HCT116 (cell line): ENCODE results near the gene CNTN5. TPM values are rescaled to one million over a fixed set of nuclear protein-coding genes. Genes with fewer than 3 reads are reported as not detected.

Experiments
- ATAC-seq: fragments of 200-7000 bp; cut with Tn5 transposase; 2 replicates; pipeline ENCODE4 v1.9.1; 2020; ENCODE audit warnings: mild to moderate bottlenecking, moderate library complexity
- BruUV-seq: library from RNA; stranded (reverse); fragments of 400-500 nt; replicated peaks from 2 replicates; lab custom pipeline; 2021; lab: Mats Ljungman, UMichigan
- CTCF ChIA-PET: fragments of 300-600 bp; sonication (Branson Sonifier 250); formaldehyde crosslinking; loops from one replicate; lab custom pipeline; 2021; ENCODE audit warnings: antibody characterized with exemption; lab: Charles Lee
- POLR2A ChIA-PET: fragments of 300-600, 350-600 bp; sonication (Branson Sonifier 250); formaldehyde crosslinking; loops from one replicate; lab custom pipeline; 2021; ENCODE audit warnings: antibody characterized with exemption; lab: Charles Lee
- RAD21 ChIA-PET, 2 experiments: fragments of 300-600 bp; sonication (Branson Sonifier 250); formaldehyde crosslinking; loops; one replicate each; lab custom pipeline; 2023; ENCODE audit warnings: low total read pairs in 2 of 2; ENCODE audit not compliant: uncharacterized antibody in 2 of 2, unreplicated experiment in 2 of 2, low non-redundant PET in 1 of 2; lab: Charles Lee
- DNase-seq: peaks from one replicate; pipeline ENCODE4 v3.0.0-alpha.2; 2010; ENCODE audit warnings: low read depth, low spot score
- H2AFZ ChIP-seq: fragments of 200-600 bp; shearing (Covaris generic), sonication (generic); 2 replicates; pipeline ENCODE4 v1.6.1; 2017; ENCODE audit warnings: low read depth, mixed run types, mixed read lengths, antibody characterized with exemption, low read length; ENCODE audit not compliant: poor library complexity, severe bottlenecking
- H3K27ac ChIP-seq: 2 replicates; pipeline ENCODE4 v1.5.1; 2012; ENCODE audit warnings: low read depth, low read length
- H3K27me3 ChIP-seq: fragments of 200-600 bp; sonication (generic); 2 replicates; pipeline ENCODE4 v1.6.1; 2016; ENCODE audit warnings: mixed run types, low read length, mixed read lengths; ENCODE audit not compliant: insufficient read depth
- H3K36me3 ChIP-seq, 2 experiments: fragments of 200-500 bp in 1 of 2; fragments of 200-600 bp in 1 of 2; sonication (Bioruptor generic) in 1 of 2; sonication (generic) in 1 of 2; 2 replicates each; pipeline versions ENCODE4 v1.5.1 to v1.6.1; 2014 to 2016; ENCODE audit warnings: low read length in 2 of 2, inconsistent platforms in 1 of 2, mixed read lengths in 1 of 2, mixed run types in 1 of 2; ENCODE audit not compliant: insufficient read depth in 2 of 2, control insufficient read depth in 1 of 2
- H3K4me1 ChIP-seq, 2 experiments: fragments of 200-600 bp in 1 of 2; sonication (generic) in 1 of 2; 2 replicates each; pipeline versions ENCODE4 v1.5.1 to v1.6.1; 2012 to 2017; ENCODE audit warnings: low read length in 2 of 2, inconsistent platforms in 1 of 2, mild to moderate bottlenecking in 1 of 2, mixed read lengths in 1 of 2, mixed run types in 1 of 2, moderate library complexity in 1 of 2; ENCODE audit not compliant: insufficient read depth in 2 of 2, control insufficient read depth in 1 of 2
- H3K4me2 ChIP-seq: fragments of 200-600 bp; sonication (generic); 2 replicates; pipeline ENCODE4 v1.6.1; 2017; ENCODE audit warnings: mixed run types, low read length, mixed read lengths
- H3K4me3 ChIP-seq, 2 experiments: fragments of 200-600 bp in 1 of 2; sonication (generic) in 1 of 2; replicated peaks in 1 of 2; 2 replicates each; pipeline ENCODE4 v1.5.1; 2011 to 2016; ENCODE audit warnings: low read length in 2 of 2, control low read depth in 1 of 2, low read depth in 1 of 2, mild to moderate bottlenecking in 1 of 2, mixed read lengths in 1 of 2, mixed run types in 1 of 2
- H3K79me2 ChIP-seq: fragments of 200-600 bp; sonication (generic); 2 replicates; pipeline ENCODE4 v1.6.1; 2017; ENCODE audit warnings: mild to moderate bottlenecking, mixed run types, low read length, moderate library complexity, mixed read lengths; ENCODE audit not compliant: insufficient read depth
- H3K9ac ChIP-seq: fragments of 200-600 bp; sonication (generic); 2 replicates; pipeline ENCODE4 v1.6.1; 2016; ENCODE audit warnings: low read length, mixed read lengths
- H3K9me2 ChIP-seq: fragments of 200-600 bp; sonication (generic), shearing (Covaris generic); 2 replicates; pipeline ENCODE4 v1.6.1; 2017; ENCODE audit warnings: mixed run types, mild to moderate bottlenecking, moderate library complexity; ENCODE audit not compliant: insufficient read depth
- H3K9me3 ChIP-seq, 2 experiments: fragments of 200-500 bp in 1 of 2; fragments of 200-600 bp in 1 of 2; sonication (Bioruptor generic) in 1 of 2; sonication (generic) in 1 of 2; 2 replicates each; pipeline ENCODE4 v1.6.1; 2014 to 2017; ENCODE audit warnings: low read length in 2 of 2, mixed read lengths in 2 of 2, inconsistent platforms in 1 of 2, low read depth in 1 of 2, mild to moderate bottlenecking in 1 of 2, mixed run types in 1 of 2, moderate library complexity in 1 of 2; ENCODE audit not compliant: control insufficient read depth in 1 of 2, insufficient read depth in 1 of 2
- H4K20me1 ChIP-seq: fragments of 200-600 bp; sonication (generic), shearing (Covaris generic); 2 replicates; pipeline ENCODE4 v1.6.1; 2017; ENCODE audit warnings: mixed run types, mild to moderate bottlenecking, moderate library complexity; ENCODE audit not compliant: insufficient read depth
- ATF3 ChIP-seq: IDR thresholded peaks from 2 replicates; pipeline ENCODE4 v1.6.1; 2012
- CBX3 ChIP-seq: IDR thresholded peaks from 2 replicates; pipeline ENCODE4 v1.6.1; 2012; ENCODE audit warnings: low read depth
- EGR1 ChIP-seq: IDR thresholded peaks from 2 replicates; pipeline ENCODE4 v1.6.1; 2012; ENCODE audit warnings: low read depth
- ELF1 ChIP-seq: IDR thresholded peaks from 2 replicates; pipeline ENCODE4 v1.6.1; 2012; ENCODE audit warnings: low read depth, borderline replicate concordance
- FOSL1 ChIP-seq: IDR thresholded peaks from 2 replicates; pipeline ENCODE4 v1.6.1; 2012; ENCODE audit warnings: low read depth
- JUND ChIP-seq: IDR thresholded peaks from 2 replicates; pipeline ENCODE4 v1.6.1; 2012
- POLR2A ChIP-seq: IDR thresholded peaks from 2 replicates; pipeline ENCODE4 v1.7.0; 2011; ENCODE audit warnings: borderline replicate concordance; ENCODE audit not compliant: insufficient read depth, insufficient read length; ENCODE audit errors: extremely low read depth
- RAD21 ChIP-seq: IDR thresholded peaks from 2 replicates; pipeline ENCODE4 v1.6.1; 2012; ENCODE audit warnings: low read depth, mild to moderate bottlenecking
- REST ChIP-seq: IDR thresholded peaks from 2 replicates; pipeline ENCODE4 v1.6.1; 2012; ENCODE audit warnings: low read depth
- SRF ChIP-seq: IDR thresholded peaks from 2 replicates; pipeline ENCODE4 v1.6.1; 2012; ENCODE audit warnings: low read depth
- TCF7L2 ChIP-seq: IDR thresholded peaks from 2 replicates; pipeline ENCODE4 v1.7.0; 2011; ENCODE audit warnings: borderline replicate concordance, inconsistent platforms; ENCODE audit not compliant: insufficient read depth, insufficient read length; ENCODE audit errors: extremely low read depth
- ZFX ChIP-seq: fragments of 450-650 bp; IDR thresholded peaks from 2 replicates; pipeline ENCODE4 v1.6.1; 2017
- ZNF274 ChIP-seq: fragments of 200-500 bp; sonication (Bioruptor generic); IDR thresholded peaks from 2 replicates; pipeline ENCODE4 v1.6.1; 2014; ENCODE audit warnings: mild to moderate bottlenecking, low read depth, low read length, inconsistent platforms
- intact Hi-C: fragments of 100-400 bp; cut with micrococcal nuclease; formaldehyde crosslinking; loops from 2 replicates; pipeline ENCODE4 v1.10.0; 2022
- total RNA-seq: library from RNA; stranded (reverse); gene quantifications from one replicate; pipeline ENCODE4 v1.2.1, GENCODE V29; 2021; ENCODE audit not compliant: unreplicated experiment

CNTN5 gene
- total RNA-seq, 1 experiment from 2014 or later, result not detected

GRCh38 chr11:100297516-100297915 lies 1276.8 kb downstream of the CNTN5 start:
- no peaks in the 10 kb centered on the region for H3K79me2 ChIP-seq
- TF ChIP-seq ELF1 (no peak), SRF (no peak), RAD21 (no peak), ZNF274 (no peak), REST (no peak), TCF7L2 (no peak), EGR1 (no peak), CBX3 (no peak), JUND (no peak), FOSL1 (no peak), ATF3 (no peak), ZFX (no peak), POLR2A (no peak)
- H3K9me3 ChIP-seq, result no peaks in the 10 kb centered on the region
- ATAC-seq, result no peak
- peaks cover 3% of the 10 kb centered on the region; the same call in 1 of the 2 replicates for H3K27me3 ChIP-seq
- no peak overlapping the region for H3K27ac ChIP-seq
- H2AFZ ChIP-seq, result no peak overlapping the region
- no TSS peak for BruUV-seq
- ChIA-PET POLR2A (no interaction called here), CTCF (no interaction called here), RAD21 (no interaction called here)
- DNase-seq, result no peak
- no peak overlapping the region for H3K9ac ChIP-seq
- no peak overlapping the region for H3K4me3 ChIP-seq
- no peaks in the 10 kb centered on the region for H3K36me3 ChIP-seq
- H3K9me2 ChIP-seq, result no peaks in the 10 kb centered on the region
- intact Hi-C loops, result no loop called here
- H3K4me1 ChIP-seq, result no peaks in the 10 kb centered on the region
- no peaks in the 10 kb centered on the region for H4K20me1 ChIP-seq
- no peak overlapping the region for H3K4me2 ChIP-seq
